Vagina (tissue), 2 donors: ENCODE data around the gene CEND1. TPM values are rescaled to one million over a fixed set of nuclear protein-coding genes. Genes with fewer than 3 reads are reported as not detected.
A peak's percentile ranks its signal among the peaks of the same experiment; 100 is the strongest.

ENCODE experiments used
- DNase-seq, 2 donors: peaks; one replicate each; pipeline ENCODE4 v3.0.0-alpha.2; 2017; ENCODE audit errors: extremely low spot score in 2 of 2
- H3K27ac ChIP-seq: fragments of 200-600 bp; sonication (generic); one replicate; pipeline ENCODE4 v1.5.1; 2019
- H3K27me3 ChIP-seq: fragments of 200-600 bp; sonication (generic); one replicate; pipeline ENCODE4 v1.5.1; 2019
- H3K36me3 ChIP-seq, 2 donors: fragments of 200-600 bp; sonication (generic); one replicate each; pipeline ENCODE4 v1.5.1; 2017 to 2019
- H3K4me1 ChIP-seq: fragments of 200-600 bp; sonication (generic); one replicate; pipeline ENCODE4 v1.5.1; 2019
- H3K4me3 ChIP-seq, 2 donors: fragments of 200-600 bp; sonication (generic); 1 replicate in 1 of 2; 2 replicates in 1 of 2; pipeline ENCODE4 v1.5.1; 2016 to 2019
- H3K9me3 ChIP-seq: fragments of 200-600 bp; sonication (generic); one replicate; pipeline ENCODE4 v1.5.1; 2019
- POLR2A ChIP-seq, 2 donors: fragments of 450-650 bp; IDR thresholded peaks; one replicate each; pipeline ENCODE4 v1.6.1; 2017; ENCODE audit warnings: antibody characterized with exemption in 2 of 2, mild to moderate bottlenecking in 2 of 2, moderate library complexity in 2 of 2
- POLR2AphosphoS5 ChIP-seq, 2 donors: sonication (generic); formaldehyde crosslinking; IDR thresholded peaks; one replicate each; pipeline ENCODE4 v1.9.0; 2017; ENCODE audit warnings: antibody characterized with exemption in 2 of 2, mild to moderate bottlenecking in 2 of 2, low read depth in 1 of 2; ENCODE audit not compliant: insufficient read depth in 1 of 2
- intact Hi-C: fragments of 100-400 bp; cut with DNase I; formaldehyde crosslinking; loops from one replicate; pipeline ENCODE4 v1.15.1; 2023
- total RNA-seq: library from RNA; depleted of rRNA; stranded (reverse); fragments of >200 nt; gene quantifications from one replicate; pipeline ENCODE4 v1.2.3, GENCODE V29; 2016
- TF ChIP-seq, protein P1 (sequence below), 3 experiments: fragments of 450-650 bp in 2 of 3; fragments of 200-600 bp in 1 of 3; sonication (generic) in 1 of 3; IDR thresholded peaks; one replicate each; pipeline ENCODE4 v1.5.1; 2017 to 2019; ENCODE audit warnings: antibody characterized with exemption in 3 of 3, mild to moderate bottlenecking in 2 of 3, moderate library complexity in 2 of 3

CEND1 gene
- total RNA-seq, 1 donor from 2014 or later, result 1.7 TPM

DNA sequence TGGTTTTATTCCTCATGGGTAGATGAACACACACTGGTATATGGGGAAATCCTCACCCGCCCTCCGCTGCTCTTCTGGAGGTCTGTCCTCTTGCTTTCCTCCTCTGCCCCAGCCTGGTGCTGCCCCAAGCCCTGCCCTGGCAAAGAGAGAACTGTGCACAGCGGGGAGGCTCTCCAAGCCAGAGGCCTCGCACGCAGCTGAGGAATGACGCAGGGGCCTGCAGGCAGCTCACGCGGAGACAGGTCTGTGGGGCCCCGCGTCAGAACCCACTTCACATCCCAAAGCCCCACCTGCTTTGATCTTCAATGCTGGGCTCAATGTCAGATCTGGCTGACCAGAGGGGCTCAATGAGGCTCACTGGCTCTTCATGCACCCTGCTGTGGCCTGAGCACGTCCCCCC, 22.7 kb downstream of the CEND1 start:
- no peak overlapping the region for H3K4me3 ChIP-seq
- intact Hi-C loops, result no loop called here
- DNase-seq, result no peak
- peaks cover 5% of the 10 kb centered on the region for H3K4me1 ChIP-seq
- no peak overlapping the region for H3K27ac ChIP-seq
- peaks cover 0 to 46% of the 10 kb centered on the region in 2 donors for H3K36me3 ChIP-seq
- no peaks in the 10 kb centered on the region for H3K9me3 ChIP-seq
- no peaks in the 10 kb centered on the region for H3K27me3 ChIP-seq
- TF ChIP-seq POLR2A (IDR thresholded peaks at IDR 0.05), result no peak
- no peak for TF ChIP-seq POLR2AphosphoS5 (IDR thresholded peaks at IDR 0.05; ENCODE audit: insufficient read depth in 1 of 2, low read depth in 1 of 2)
- TF ChIP-seq, protein P1, sequence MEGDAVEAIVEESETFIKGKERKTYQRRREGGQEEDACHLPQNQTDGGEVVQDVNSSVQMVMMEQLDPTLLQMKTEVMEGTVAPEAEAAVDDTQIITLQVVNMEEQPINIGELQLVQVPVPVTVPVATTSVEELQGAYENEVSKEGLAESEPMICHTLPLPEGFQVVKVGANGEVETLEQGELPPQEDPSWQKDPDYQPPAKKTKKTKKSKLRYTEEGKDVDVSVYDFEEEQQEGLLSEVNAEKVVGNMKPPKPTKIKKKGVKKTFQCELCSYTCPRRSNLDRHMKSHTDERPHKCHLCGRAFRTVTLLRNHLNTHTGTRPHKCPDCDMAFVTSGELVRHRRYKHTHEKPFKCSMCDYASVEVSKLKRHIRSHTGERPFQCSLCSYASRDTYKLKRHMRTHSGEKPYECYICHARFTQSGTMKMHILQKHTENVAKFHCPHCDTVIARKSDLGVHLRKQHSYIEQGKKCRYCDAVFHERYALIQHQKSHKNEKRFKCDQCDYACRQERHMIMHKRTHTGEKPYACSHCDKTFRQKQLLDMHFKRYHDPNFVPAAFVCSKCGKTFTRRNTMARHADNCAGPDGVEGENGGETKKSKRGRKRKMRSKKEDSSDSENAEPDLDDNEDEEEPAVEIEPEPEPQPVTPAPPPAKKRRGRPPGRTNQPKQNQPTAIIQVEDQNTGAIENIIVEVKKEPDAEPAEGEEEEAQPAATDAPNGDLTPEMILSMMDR (IDR thresholded peaks at IDR 0.05), result no peak

DNA sequence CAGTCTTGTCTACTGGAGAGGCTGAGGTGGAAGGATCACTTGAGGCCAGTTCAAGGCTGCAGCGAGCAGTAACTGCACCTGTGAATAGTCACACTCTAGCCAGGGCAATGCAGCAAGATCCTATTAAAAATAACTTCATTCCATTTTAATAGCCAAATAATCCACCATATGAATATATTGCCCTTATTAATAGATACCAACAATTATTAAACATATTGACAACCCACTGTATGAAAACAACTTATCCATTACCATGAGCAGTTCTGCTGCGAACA, 23.0 kb downstream of the CEND1 start:
- intact Hi-C loops, result no loop called here
- peaks cover 6% of the 10 kb centered on the region for H3K4me1 ChIP-seq
- DNase-seq, result no peak
- TF ChIP-seq, protein P1 (IDR thresholded peaks at IDR 0.05), result no peak
- TF ChIP-seq POLR2AphosphoS5 (IDR thresholded peaks at IDR 0.05; ENCODE audit: insufficient read depth in 1 of 2, low read depth in 1 of 2) (no peak), POLR2A (IDR thresholded peaks at IDR 0.05) (no peak)
- no peak overlapping the region for H3K27ac ChIP-seq
- peaks cover 0 to 42% of the 10 kb centered on the region in 2 donors for H3K36me3 ChIP-seq
- no peaks in the 10 kb centered on the region for H3K27me3 ChIP-seq
- no peak overlapping the region for H3K4me3 ChIP-seq
- no peaks in the 10 kb centered on the region for H3K9me3 ChIP-seq

DNA sequence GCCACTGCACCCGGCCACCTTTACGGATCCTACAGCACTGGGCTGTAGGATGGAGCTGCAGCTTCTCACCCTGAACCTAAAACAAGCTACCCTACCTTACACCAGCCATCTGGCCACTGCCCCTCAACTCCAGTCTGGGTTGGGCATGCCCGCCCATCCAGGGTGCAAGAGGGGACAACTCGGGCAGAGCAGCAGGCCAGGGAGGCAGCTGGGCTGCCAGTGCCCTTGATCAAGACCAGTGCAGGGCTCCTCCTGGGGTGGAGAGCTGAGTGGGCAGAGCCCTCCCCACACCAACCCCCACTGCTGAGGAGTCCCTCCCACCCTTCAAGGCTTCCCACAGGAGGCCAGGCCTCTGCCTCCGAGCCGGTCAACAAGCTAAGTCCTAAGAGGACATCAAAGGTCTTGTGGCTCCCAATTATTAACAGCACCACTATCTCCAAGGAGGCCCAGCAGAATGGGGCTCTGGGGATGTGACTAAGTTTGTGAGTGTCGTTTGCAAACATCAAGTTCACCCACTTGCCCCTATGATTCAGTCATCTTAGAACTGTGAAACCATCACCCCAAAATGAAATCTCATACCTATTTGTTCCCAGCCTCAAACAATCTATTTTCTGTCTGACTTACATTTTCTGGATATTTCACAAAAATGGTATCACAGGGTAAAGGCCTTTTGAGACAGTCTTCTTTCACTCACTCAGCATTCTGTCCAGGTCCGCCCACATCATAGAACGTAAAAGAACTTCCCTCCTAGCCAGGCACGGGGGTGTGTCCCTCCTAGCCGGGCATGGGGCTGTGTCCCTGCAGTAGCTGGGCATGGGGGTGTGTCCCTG, 23.6 kb downstream of the CEND1 start:
- Histone ChIP-seq H3K27ac (no peak overlapping the region), H3K27me3 (no peaks in the 10 kb centered on the region), H3K4me1 (peaks cover 6% of the 10 kb centered on the region), H3K36me3 (peaks cover 0 to 37% of the 10 kb centered on the region in 2 donors), H3K9me3 (no peaks in the 10 kb centered on the region), H3K4me3 (no peak overlapping the region)
- DNase-seq, result no peak
- TF ChIP-seq POLR2A (IDR thresholded peaks at IDR 0.05) (no peak), POLR2AphosphoS5 (IDR thresholded peaks at IDR 0.05; ENCODE audit: insufficient read depth in 1 of 2, low read depth in 1 of 2) (no peak)
- TF ChIP-seq, protein P1 (IDR thresholded peaks at IDR 0.05), result no peak
- intact Hi-C loops, result no loop called here

DNA sequence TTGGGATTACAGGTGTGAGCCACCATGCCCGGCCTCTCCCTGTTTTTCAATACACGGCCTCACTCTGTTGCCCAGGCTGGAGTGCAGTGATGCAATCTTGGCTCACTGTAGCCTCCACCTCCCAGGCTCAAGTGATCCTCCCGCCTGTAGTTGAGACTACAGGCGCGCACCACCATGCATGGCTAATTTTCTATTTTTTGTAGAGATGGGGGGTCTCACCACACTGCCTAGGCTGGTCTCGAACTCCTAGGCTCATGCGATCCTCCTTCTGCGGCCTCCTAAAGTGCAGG, 24.1 kb downstream of the CEND1 start:
- DNase-seq, result no peak
- Histone ChIP-seq H3K27ac (no peak overlapping the region), H3K4me1 (peaks cover 6% of the 10 kb centered on the region), H3K36me3 (peaks cover 0 to 36% of the 10 kb centered on the region in 2 donors), H3K9me3 (no peaks in the 10 kb centered on the region), H3K27me3 (no peaks in the 10 kb centered on the region), H3K4me3 (no peak overlapping the region)
- intact Hi-C loops, result no loop called here
- TF ChIP-seq, protein P1 (IDR thresholded peaks at IDR 0.05), result no peak

DNA sequence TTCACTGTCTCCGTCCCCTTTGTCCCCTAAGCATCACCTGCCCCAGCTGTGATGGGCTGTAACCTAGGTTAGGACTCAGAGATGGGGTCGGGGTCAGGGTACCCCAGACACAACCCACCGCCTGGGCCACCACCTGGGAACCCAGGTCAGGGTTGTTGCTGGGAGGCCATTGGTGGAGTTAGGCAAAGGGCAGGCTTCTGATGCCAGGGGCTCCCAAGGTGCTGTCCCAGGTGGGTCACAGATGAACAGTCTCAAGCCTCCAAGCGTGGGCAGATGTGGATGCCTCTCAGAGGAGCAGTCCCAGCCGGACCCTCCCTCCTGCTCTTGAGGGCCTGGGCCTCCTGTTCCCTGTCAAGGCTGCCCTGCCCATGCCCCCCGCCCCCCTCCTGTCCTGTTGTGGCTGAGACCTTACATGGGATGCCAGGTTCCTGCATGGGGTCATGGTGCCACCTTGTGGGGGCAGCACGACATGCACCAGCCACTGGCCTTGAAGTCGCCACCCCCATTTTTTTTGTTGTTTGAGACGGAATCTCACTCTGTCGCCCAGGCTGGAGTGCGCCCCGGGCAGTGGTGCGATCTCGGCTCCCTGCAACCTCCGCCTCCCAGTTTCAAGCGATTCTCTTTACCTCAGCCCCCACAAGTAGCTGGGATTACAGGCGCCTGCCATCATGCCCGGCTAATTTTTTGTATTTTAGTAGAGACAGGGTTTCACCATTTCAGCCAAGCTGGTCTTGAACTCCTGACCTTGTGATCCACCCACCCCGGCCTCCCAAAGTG, 24.7 kb downstream of the CEND1 start:
- H3K4me3 ChIP-seq, result no peak overlapping the region
- TF ChIP-seq, protein P1 (IDR thresholded peaks at IDR 0.05), result peak in 2 of 3 experiments; percentile 2 to 49
- TF ChIP-seq POLR2AphosphoS5 (IDR thresholded peaks at IDR 0.05; ENCODE audit: insufficient read depth in 1 of 2, low read depth in 1 of 2), result no peak
- H3K4me1 ChIP-seq, result peaks cover 6% of the 10 kb centered on the region
- peaks cover 0 to 38% of the 10 kb centered on the region in 2 donors for H3K36me3 ChIP-seq
- H3K27me3 ChIP-seq, result no peaks in the 10 kb centered on the region
- intact Hi-C loops, result no loop called here
- no peak overlapping the region for H3K27ac ChIP-seq
- H3K9me3 ChIP-seq, result no peaks in the 10 kb centered on the region
- DNase-seq, result no peak
